HG02763 (cell line): ENCODE measurements around the gene UBAC1.

Experiments
- ATAC-seq: cut with Tn5 transposase; IDR thresholded peaks from one replicate; pipeline ENCODE4 v1.9.1; 2021; ENCODE audit warnings: mild to moderate bottlenecking, moderate library complexity; ENCODE audit not compliant: unreplicated experiment

Gene UBAC1, protein sequence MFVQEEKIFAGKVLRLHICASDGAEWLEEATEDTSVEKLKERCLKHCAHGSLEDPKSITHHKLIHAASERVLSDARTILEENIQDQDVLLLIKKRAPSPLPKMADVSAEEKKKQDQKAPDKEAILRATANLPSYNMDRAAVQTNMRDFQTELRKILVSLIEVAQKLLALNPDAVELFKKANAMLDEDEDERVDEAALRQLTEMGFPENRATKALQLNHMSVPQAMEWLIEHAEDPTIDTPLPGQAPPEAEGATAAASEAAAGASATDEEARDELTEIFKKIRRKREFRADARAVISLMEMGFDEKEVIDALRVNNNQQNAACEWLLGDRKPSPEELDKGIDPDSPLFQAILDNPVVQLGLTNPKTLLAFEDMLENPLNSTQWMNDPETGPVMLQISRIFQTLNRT

DNA sequence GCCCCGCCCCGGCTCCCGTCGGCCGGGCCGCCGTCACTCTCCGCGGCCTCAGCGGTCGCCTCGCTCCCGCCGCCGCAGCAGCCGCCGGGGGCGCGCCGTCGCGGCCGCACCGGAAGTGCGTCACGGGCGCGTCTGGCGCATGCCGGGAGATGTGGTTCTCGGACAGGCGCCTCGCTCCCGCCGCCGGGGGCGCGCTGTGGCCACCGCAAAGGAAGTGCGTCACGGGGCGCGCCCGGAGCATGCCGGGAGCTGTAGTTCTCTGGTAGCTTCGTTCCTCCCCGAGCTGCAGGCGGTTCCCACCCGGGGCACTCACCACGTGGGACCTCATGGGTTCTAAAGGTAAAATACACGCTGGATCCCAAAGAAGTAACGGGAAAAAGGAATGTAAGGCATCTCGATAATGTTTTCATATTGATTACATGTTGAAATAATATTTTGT, at the start of gene UBAC1:
Gene UBAC1 (minus strand): TSS at position 97 of the 439 bp plus-strand sequence. CDS start 211 bp downstream, outside the sequence.
- ATAC-seq, result peak; percentile 87

DNA sequence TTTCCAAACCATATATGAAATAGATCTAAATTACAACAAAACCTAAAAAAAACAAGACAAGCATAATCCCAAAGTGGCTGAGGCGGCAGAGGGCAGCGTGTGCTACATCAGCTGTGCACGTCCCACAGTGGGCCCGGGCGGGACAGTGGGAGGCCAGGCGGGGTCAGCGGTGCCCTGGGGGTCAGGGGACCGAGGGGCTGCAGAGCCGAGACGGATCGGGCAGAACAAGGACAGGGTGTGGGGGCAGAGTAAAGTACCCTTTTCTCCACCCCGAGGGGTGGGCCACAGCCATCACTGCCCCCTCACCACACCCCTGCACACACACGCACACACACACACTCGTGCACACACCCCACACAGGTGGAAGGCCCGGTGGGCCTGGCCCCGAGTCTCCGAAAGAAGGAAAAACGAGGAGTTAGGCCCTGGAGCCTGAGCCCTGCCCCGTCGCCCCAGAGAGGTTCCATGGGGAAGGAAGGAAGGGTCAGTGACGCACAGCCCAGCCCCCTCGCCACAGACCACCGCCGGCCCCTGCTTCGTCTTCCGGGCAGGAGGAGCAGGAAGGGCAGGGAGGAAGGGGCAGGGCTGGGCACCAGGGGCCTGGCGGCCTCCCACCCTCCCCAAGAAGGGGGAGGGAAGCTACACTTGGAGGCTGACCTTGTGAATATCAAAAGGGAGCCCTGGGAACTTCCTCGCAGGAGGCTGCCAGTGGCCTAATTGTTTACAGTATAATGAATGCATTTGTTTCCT, 49.6 kb upstream of the UBAC1 start:
- ATAC-seq, result no peak

DNA sequence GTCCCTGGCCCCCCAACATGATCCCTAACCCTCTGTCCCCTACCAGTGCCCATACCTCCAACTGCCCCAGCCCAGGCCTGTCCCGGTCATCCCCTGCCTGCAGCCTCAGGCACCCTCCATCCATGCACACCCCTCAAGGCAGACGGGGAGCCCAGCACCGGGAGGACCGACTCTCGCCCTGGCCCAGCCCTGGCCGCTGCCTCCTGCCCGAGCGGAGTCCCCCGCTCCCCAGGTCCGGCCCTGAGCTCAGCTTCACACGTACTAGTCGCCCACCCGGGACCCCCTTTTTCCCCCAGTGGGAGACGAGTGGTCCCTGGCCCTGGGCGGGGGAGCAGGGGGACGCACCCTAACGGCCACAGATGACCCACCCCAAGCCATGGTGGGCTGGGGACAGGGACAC, 49.0 kb upstream of the UBAC1 start:
- no peak for ATAC-seq

GRCh38 chr9:136009516-136009915, 48.3 kb upstream of the UBAC1 start:
- ATAC-seq, result no peak

- ATAC-seq, result no peak
Measured at GRCh38 chr9:136008693-136008997, 47.5 kb upstream of the UBAC1 start.

DNA sequence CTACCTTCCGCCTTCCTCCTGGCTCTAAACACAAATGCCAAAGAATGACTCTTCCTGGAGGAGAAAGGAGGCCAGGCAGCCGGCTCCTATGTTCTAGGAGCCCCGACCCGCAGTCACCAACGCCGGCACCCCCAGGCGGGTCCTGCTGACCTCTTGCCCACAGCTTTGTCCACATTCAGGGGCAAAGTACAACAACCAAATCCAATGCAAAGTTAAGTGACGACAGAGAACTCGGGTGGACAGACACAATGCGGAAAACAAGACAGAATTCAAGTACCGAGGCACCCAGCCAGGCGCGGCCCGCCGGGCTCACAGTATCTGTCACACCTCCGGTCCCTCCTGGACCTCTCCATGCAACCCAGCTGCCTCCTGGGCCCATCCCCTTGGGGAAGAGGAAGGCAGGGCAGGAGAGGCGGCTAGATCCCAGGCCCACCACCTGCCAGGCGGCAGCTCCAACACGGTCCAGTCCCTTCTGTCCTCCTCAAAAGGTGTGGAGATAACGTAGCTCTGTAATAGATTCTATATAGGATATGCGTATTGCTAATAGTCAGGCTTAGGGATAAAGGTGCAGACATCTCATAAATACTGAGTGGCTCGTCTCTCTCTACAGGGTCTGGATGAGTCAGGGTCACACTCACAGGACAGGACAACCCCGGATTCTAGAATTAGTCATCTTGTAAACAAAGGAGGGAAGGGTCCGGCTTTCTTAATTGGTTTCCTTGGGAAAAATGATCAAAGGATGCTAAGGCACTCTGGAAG, 46.9 kb upstream of the UBAC1 start:
- no peak for ATAC-seq

DNA sequence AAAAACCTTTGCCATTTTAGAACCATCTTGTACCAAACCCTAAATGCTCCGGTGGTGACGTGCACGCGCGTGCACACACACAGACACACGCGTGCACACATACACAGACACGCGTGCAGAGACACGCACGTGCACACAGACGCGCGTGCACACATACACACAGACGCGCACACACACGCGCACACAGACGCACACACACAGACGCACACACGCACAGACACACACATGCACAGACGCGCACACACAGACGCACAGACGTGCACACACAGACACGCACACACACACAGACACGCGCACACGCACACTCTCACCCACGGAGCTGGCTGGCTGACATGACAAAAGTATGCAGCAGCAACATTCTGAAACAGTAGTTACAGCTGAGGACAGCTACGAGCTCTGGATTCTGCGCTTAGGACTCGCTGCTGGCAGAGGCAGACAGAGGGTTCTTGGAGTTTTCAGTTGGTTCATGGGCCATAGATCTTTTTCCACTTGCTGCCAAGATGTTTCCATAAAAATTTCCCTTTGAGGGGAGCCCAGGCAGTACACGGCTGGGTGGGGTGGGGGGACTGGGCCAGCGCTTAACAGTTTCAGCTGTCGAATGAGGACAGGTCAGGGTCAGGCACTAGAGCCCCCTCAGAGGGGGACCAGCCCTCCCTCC, 46.2 kb upstream of the UBAC1 start:
- no peak for ATAC-seq

DNA sequence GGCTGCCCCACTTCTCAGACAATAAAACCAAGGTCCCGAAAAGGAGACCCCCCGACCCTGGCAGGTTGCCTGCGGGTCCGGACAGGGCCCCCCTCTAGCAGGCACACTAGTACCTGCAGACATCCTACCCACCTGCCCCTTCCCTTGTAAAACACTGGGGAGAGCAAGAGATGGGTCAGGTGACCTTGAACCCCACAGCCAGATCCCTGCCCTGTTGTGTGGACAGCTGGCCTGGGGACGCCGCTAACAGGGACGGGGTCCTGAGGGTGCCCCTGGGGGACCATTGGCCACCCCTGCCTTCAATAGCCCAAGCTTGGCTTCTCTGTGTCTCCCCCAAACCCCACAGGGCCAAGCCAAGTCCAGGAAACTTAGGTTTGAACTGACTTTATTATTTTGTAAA, 45.0 kb upstream of the UBAC1 start:
- ATAC-seq, result no peak

DNA sequence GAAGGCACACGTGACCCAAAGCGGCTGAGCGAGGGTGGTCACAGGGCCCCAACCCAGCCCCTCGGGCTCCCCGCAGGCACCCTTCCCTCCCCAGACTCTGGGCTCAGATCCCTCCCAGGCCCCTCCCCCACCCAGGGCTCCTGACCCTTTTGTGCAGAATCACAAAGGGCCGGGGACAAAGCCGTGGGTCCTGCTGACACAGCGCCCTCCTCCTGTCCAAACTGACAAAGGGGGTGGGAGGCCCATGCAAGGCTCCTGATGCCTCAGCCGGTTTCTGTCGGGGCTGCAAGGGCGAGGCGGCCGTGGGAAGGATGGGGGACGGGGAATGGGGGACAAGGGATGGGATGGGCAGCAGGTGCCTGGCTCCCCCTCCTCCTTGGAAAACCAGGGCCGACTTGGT, 43.5 kb upstream of the UBAC1 start:
- ATAC-seq, result no peak

- ATAC-seq, result no peak
Measured at GRCh38 chr9:136004219-136004618, 43.0 kb upstream of the UBAC1 start.

- ATAC-seq, result no peak
Measured at GRCh38 chr9:136003411-136004218, 42.4 kb upstream of the UBAC1 start.

- ATAC-seq, result no peak
Measured at GRCh38 chr9:136002881-136003280, 41.7 kb upstream of the UBAC1 start.

DNA sequence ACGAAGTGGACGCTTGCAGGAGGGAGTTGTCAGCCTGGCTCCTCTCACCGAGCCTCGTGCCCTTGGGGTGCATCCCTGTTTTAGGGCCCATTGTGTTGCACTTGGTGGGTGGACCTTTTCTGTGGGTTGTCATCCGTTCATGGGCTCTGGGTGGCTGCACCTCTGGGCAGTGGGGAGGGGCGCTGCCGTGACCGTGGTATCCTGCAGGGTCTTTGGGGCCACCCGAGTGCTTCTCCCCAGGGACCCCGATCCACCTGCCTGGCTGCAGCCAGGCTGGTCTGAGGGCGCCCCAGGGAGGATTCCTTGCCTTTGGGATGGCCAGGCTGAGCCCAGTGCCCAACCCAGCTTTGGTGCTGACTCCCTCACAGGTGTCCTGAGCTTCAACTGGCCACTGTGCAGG, 41.0 kb upstream of the UBAC1 start:
- ATAC-seq, result no peak

DNA sequence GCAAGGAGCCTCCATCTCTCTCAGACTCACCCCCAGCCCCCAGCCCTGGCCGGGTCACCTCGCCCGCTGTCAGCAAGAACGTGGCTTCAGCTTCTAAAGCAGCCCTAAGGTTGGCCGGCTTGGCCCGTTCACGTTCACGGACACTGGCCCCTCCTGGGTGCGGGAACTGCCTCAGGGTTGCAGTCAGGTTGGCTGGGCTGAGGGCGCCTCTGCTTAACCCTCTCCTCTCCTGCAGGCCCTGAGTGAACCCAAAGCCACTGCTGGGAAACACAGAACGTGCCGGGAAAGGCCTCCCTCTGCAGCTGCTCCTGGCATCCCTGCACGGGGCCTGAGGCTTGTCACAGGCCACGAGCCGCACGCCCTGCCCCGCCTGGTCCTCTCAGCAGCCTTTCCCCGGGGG, 40.1 kb upstream of the UBAC1 start:
- ATAC-seq, result no peak

- ATAC-seq, result no peak
Measured at GRCh38 chr9:135998410-135999071, 37.4 kb upstream of the UBAC1 start.

DNA sequence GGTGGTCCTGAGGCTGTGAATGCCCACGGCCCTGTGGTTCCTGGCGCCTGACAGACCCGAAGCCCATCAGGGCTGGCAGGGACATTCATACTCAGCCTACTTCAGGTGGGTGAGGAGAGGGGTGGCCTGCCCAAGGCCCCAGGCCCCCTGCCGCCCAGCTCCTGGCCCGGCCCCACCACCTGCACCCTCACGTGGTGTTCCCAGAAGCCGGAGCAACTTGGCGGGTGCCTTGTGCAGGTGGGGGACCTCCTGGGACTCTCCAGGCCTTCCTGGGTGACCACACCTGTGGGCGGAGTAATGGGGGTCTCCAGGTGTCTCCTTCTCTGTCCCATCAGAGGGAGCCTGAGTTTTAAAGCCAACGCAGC, 36.8 kb upstream of the UBAC1 start:
- ATAC-seq, result no peak

- no peak for ATAC-seq
Measured at GRCh38 chr9:135997090-135998015, 36.2 kb upstream of the UBAC1 start.

- no peak for ATAC-seq
Measured at GRCh38 chr9:135995816-135996215, 34.6 kb upstream of the UBAC1 start.
